22Rv1 (cell line): Measurements from ENCODE around the gene NUP188.

ENCODE experiments used
- CTCF ChIP-seq: fragments of 450-650 bp; IDR thresholded peaks from 2 replicates; pipeline ENCODE4 v1.5.1; 2017; ENCODE audit warnings: mild to moderate bottlenecking
- ZFX ChIP-seq: fragments of 450-650 bp; IDR thresholded peaks from 2 replicates; pipeline ENCODE4 v1.6.1; 2017; ENCODE audit warnings: antibody characterized with exemption, borderline replicate concordance

- TF ChIP-seq CTCF (no peak), ZFX (no peak)
Measured at GRCh38 chr9:129013674-129014073, 66.2 kb downstream of the NUP188 start.
